IMR-90 (cell line): ENCODE data around the gene DCLRE1A.

ENCODE experiments used
- BHLHE40 ChIP-seq: fragments of 150-350 bp; IDR thresholded peaks from 2 replicates; pipeline ENCODE4 v1.6.1; 2016; ENCODE audit warnings: mild to moderate bottlenecking, low read depth, low read length
- CEBPB ChIP-seq: IDR thresholded peaks from 2 replicates; pipeline ENCODE4 v1.6.1; 2012; ENCODE audit warnings: low read depth, low read length, improper control_type of control experiment
- CHD1 ChIP-seq: IDR thresholded peaks from 2 replicates; pipeline ENCODE4 v1.6.1; 2012; ENCODE audit warnings: low read depth, low read length, improper control_type of control experiment
- CTCF ChIP-seq: conservative IDR thresholded peaks from 2 replicates; pipeline ENCODE4 v1.5.1; 2012; ENCODE audit warnings: mild to moderate bottlenecking, low read depth, low read length, improper control_type of control experiment
- ELK1 ChIP-seq: fragments of 150-350 bp; IDR thresholded peaks from 2 replicates; pipeline ENCODE4 v1.6.1; 2016; ENCODE audit warnings: low read depth, mild to moderate bottlenecking, low read length, moderate library complexity, borderline replicate concordance
- FOS ChIP-seq: fragments of 150-350 bp; IDR thresholded peaks from 2 replicates; pipeline ENCODE4 v1.6.1; 2016; ENCODE audit warnings: low read depth, low read length
- MAFK ChIP-seq: IDR thresholded peaks from 2 replicates; pipeline ENCODE4 v1.6.1; 2012; ENCODE audit warnings: low read depth, low read length, improper control_type of control experiment
- MAZ ChIP-seq: IDR thresholded peaks from 2 replicates; pipeline ENCODE4 v1.6.1; 2012; ENCODE audit warnings: low read depth, mild to moderate bottlenecking, low read length, improper control_type of control experiment, moderate library complexity, borderline replicate concordance
- MXI1 ChIP-seq: IDR thresholded peaks from 2 replicates; pipeline ENCODE4 v1.6.1; 2012; ENCODE audit warnings: low read depth, mild to moderate bottlenecking, low read length, moderate library complexity, borderline replicate concordance
- POLR2A ChIP-seq: IDR thresholded peaks from 2 replicates; pipeline ENCODE4 v1.6.1; 2012; ENCODE audit warnings: mild to moderate bottlenecking, low read depth, low read length
- RAD21 ChIP-seq: IDR thresholded peaks from 2 replicates; pipeline ENCODE4 v1.6.1; 2012; ENCODE audit warnings: low read length, improper control_type of control experiment
- RCOR1 ChIP-seq: IDR thresholded peaks from 2 replicates; pipeline ENCODE4 v1.6.1; 2012; ENCODE audit warnings: mild to moderate bottlenecking, low read length, improper control_type of control experiment; ENCODE audit not compliant: insufficient replicate concordance
- RFX5 ChIP-seq: IDR thresholded peaks from 2 replicates; pipeline ENCODE4 v1.8.0; 2012; ENCODE audit warnings: low read depth, mild to moderate bottlenecking, low read length, moderate library complexity
- USF2 ChIP-seq: fragments of 150-350 bp; IDR thresholded peaks from 2 replicates; pipeline ENCODE4 v1.6.1; 2017; ENCODE audit warnings: mild to moderate bottlenecking, antibody characterized with exemption, low read length, low read depth

- TF ChIP-seq POLR2A, result no peak
- TF ChIP-seq CTCF, result no peak
- no peak for TF ChIP-seq ELK1
- TF ChIP-seq MAFK, result no peak
- no peak for TF ChIP-seq RAD21
- no peak for TF ChIP-seq RFX5
- TF ChIP-seq CEBPB, result no peak
- no peak for TF ChIP-seq MAZ
- no peak for TF ChIP-seq CHD1
- TF ChIP-seq RCOR1, result no peak
- no peak for TF ChIP-seq BHLHE40
- TF ChIP-seq USF2, result no peak
- no peak for TF ChIP-seq MXI1
- no peak for TF ChIP-seq FOS
Observed at GRCh38 chr10:113866551-113867394, 12.9 kb upstream of the DCLRE1A start.
